ENCODE data around the gene C3.
"Not testable (repeated sequence)": the region's sequence is repeated elsewhere in the genome, so short reads cannot be mapped to it uniquely, and the experiment has no call there.

C3 gene

DNA sequence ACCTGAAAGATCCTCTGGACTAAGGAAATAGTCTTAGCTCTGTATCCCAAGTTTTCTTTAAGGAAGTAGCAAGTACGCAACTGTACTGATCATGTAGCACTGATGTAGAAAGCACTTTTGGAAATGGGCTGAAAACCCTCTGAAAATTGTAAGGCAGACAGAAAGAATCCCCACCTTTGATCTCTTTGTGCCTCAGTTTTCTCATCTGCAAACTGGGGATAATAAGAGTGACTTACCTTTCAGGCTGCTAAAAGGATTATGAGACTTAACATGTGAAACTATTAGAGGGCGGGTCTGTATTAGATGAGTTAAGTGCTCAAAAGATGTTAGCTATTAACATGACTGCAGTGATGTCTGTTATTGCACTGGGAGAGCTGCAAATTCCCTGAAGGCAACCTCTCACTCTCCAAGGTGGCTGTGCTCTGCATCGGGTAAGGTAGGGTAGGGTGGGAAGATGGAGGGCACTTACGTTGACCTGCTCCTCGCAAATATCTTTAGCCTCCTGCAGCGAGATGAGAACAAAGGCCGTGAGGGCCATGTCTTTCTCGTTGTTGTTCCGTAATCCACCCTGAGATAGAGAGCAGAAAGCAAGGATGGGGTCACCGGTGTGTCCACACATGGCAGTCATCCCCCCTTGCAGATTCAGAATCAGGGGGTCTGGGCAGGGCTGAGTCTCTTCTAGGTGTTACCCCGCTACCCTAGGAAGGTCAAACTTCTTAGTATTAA is 30.1 kb downstream of the C3 start:
- DNase-seq (ENCODE audit: low read depth), result no peak

GRCh38 chr19:6687114-6687513 is 33.3 kb downstream of the C3 start:
- DNase-seq (ENCODE audit: low read depth), result no peak

GRCh38 chr19:6686628-6686975 is 33.8 kb downstream of the C3 start:
- no peak for DNase-seq (ENCODE audit: low read depth)

DNA sequence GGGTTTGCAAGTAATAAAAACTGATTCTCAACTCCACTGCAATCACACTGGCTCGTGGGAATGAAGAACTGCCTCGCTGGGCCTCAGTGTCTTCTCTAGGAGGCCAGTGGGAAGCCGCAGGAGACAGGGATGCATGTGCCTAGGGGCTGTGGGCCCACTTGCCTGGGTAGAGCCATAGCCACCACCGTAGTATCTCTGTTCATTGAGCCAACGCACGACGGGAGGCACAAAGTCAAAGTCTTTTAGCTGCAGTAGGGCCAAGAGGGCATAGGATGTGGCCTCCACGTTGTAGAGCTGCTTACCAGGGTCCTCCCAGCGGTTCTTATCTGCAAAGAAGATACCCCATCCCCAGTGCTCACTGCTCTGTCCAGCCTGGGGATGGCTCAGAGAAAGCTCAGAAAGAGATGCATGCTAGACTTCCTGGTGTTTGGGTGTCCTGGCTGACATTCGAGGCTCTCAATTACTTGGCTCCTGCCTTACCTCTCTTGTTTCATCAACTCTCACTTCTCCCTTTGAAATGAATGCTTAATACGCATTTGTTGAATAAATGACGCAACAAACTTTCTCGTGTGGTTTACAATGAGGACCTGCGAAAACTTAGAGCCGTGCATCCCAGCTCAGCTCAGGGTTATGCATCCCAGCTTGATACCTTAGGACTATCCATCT is 34.4 kb downstream of the C3 start:
- no peak for DNase-seq (ENCODE audit: low read depth)

- no peak for DNase-seq (ENCODE audit: low read depth)
These were observed 35.0 kb downstream of the C3 start for GRCh38 chr19:6685482-6685881.

DNA sequence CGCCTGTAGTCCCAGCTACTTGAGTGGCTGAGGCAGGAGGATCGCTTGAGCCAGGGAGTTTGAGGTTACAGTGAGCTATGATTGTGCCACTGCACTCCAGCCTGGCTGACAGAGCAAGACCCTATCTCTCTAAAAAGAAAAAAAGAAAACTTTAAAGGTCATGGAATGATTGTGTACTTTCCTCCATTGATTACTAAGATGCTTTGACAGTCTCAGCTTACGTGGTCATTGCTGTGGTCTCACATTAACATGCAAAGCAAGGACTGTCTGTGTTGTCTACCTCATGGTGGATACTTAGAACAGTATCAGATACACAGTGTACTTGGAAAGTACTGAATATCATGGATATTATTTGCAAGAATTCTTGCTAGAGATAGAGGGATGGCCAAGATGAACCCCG is 36.5 kb downstream of the C3 start:
- no peak for DNase-seq (ENCODE audit: low read depth)

DNA sequence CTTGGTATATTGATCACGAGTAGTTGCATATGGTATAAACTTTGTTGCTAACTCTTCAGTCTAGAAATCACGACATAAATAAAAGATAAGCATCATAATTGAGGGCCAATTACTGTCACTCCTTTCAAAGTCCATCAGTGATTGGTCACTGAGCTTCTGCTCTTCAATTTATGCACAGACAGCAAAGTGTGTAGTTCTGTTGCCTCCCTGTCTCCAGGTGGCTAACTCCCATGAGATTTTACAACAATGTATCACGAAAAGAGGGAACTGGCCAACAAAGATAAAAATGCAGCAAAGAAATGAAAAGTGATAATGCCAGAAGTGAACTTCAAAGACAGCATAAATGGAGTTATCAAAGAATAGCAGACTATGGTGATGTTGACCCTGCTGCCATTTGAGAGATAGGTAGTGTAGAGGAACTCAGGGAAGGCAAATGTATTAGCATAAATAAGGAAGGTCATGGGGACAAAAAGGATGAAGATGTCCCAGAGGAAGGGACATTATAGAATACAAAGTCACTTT is 37.8 kb downstream of the C3 start:
- no peak for DNase-seq (ENCODE audit: low read depth)

GRCh38 chr19:6680141-6680540 is 40.3 kb downstream of the C3 start:
- DNase-seq (ENCODE audit: low read depth), result no peak

DNA sequence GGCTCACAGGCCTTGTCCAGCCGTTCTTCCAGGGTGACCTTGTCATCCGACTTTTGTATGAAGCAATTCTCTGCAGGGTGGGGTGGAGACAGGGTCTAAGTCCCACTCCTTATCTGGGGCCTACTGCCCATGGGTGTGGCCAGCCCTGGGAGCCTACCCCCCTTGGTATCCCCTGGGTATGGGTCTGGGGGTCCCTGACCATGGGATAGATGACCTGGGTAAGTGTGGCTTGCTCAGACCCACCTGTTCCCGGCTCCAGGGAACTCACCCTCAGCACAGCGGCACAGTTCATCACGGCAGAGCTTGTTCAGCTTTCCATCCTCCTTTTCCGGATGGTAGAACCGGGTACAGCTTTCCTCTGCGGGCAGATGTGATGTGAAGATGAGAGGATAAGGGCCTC is 41.3 kb downstream of the C3 start:
- no peak for DNase-seq (ENCODE audit: low read depth)

GRCh38 chr19:6678690-6679109 is 41.8 kb downstream of the C3 start:
- DNase-seq (ENCODE audit: low read depth), result no peak

DNA sequence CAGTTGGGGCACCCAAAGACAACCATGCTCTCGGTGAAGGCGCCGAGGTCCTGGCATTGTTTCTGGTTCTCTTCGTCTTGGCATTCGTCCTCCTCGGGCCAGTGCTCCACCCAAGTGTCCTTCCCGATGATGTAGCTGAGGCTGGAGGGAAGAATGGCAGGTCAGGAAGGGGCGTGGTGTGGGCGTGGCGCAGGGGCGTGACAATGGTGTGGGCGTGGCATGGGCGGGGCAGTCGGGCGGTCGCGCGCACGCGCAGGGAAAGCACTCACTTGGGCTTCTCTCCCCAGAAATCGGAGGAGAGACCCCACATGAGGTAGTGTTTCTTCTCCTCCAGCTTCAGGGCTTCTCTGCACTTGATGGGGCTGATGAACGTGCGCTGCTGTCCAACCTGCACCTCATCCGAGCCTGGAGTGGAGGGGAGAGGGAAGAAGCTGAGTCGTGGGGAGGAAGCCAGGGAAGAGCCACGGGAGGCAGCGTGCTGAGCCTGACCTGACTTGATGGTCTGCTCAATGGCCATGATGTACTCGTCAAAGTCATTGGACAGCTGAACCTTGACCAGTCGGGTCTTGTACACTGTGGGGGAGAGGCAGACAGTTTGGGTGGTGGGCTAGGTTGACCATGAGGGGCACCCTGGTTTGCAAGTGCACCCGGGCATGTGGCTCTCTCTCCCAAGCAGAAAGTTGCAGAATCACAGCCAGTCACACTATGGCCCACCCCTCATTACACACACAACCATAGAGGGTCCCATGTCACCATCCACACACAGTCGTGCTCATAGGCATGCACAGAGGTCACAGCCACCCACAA is 42.4 kb downstream of the C3 start:
- DNase-seq (ENCODE audit: low read depth), result no peak

- DNase-seq (ENCODE audit: low read depth), result no peak
These were observed 43.0 kb downstream of the C3 start for GRCh38 chr19:6677495-6677882.

GRCh38 chr19:6676288-6676687 is 44.2 kb downstream of the C3 start:
- no peak for DNase-seq (ENCODE audit: low read depth)

- peak; percentile 51 for DNase-seq (ENCODE audit: low read depth)
These were observed 45.6 kb downstream of the C3 start for GRCh38 chr19:6674868-6675305.

GRCh38 chr19:6674408-6674807 is 46.0 kb downstream of the C3 start:
- DNase-seq (ENCODE audit: low read depth), result not testable (repeated sequence)

- DNase-seq (ENCODE audit: low read depth), result no peak
These were observed 47.7 kb downstream of the C3 start for GRCh38 chr19:6672693-6673290.

- no peak for DNase-seq (ENCODE audit: low read depth)
These were observed 48.5 kb downstream of the C3 start for GRCh38 chr19:6671960-6672359.

DNA sequence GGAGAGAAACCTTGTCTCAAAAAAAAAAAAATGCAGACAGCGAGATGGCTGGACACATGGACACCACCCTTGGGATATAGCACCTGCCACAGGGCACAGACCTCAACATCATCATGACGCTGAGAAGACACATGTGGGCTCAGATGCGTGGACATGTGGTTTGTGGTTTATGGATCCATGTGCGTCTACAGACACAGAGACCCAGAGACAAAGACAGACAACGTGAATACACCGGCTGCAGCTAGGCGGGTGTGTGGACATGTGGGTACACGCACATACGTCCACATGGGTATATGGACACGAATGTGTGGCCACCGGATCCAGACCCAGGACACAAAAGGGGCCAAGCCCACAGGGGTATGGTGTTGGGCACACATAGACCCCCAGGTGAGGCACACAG is 51.8 kb downstream of the C3 start:
- no peak for DNase-seq (ENCODE audit: low read depth)

DNA sequence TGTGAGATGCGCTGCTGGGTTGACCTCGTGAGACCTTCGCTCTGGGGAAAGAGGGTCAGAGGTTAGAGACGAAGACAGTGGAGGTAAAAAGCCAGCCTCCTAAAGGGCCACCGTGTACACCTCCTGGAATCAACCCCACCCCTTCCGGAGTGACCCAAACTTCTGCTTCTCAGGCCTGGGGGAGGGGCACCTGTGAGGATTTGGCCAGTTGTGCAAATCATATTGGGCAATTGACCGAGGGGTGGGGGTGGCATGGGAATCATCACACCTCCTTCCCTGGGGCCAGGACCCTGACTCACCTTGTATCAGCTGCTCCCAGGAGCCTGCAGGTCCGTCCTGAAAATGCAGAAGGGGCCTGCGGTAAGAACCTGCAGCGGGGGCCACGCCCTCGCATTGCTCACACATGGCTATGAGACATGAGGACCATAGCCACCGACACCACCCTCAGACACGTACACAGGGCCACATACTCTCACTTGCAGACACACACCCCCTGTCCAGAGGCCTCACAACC is 53.3 kb downstream of the C3 start:
- DNase-seq (ENCODE audit: low read depth), result no peak

DNA sequence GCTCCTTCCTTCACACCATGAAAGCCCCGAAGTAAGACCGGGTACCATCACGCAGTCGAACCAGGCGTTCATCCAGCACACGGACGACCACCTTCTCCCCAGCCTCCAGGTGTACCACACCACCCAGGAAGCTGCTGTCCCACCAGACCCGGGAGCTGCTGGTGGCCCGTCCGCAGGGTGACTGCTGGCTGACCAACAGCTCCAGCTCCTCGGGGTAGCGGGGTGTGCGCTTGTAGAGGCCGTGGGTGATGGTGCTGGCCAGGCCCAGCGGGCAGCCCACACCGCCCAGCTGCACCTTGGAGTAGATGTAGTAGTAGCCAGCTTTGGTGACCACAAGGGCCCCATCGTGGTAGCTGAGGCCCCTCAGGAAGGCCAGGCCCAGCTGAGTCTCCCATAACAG is 55.5 kb downstream of the C3 start:
- DNase-seq (ENCODE audit: low read depth), result no peak

DNA sequence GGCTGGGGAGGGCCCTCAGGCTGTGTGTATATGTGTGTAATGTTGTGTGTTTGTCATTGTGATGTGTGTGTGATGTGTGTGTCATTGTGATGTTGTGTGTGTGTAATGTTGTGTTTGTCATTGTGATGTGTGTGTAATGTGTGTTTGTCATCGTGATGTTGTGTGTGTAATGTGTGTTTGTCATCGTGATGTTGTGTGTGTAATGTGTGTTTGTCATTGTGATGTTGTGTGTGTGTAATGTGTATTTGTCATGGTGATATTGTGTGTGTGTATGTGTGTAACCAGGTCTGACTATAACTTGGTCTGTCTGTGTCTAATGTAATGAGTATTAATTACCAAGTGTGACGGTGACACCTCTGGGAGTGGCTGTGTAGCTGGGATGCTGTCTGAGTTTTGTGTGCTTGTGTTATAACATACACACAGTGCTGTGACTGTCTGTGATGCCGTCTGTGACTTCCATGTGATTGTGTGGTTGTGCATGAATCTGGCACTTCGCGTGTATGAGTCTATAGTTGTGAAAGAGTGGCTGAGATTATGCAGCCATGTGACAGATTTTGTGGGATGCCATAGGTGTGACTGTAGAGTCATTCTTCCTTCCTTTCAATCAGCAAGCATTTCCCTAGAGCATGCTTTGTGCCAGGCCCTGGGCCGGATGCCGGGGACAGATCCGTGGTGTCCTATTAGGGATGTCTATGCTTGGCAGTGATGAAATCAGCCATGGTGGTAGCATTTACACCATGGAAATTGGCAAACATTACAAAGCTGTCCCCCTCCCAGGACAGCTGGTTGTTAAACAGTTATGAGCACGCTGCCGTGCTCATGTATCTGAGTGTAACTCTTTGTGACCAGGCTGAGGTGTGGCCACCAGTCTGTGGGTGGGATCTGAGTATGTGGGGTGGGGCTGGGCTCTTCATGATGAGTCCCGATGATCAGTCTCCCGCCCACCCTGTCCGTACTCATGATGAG is 56.9 kb downstream of the C3 start:
- DNase-seq (ENCODE audit: low read depth), result no peak

Data from EH (cell line).